ENCODE measurements around the gene LCN15. TPM values are rescaled to one million over a fixed set of nuclear protein-coding genes. Genes with fewer than 3 reads are reported as not detected.

LCN15 gene
- total and polyA plus RNA-seq, 2 of the 13 experiments (the other 11 are each of a cell fraction or from before 2014, with no cell fraction given): 1.3 to 53.7 TPM

GRCh38 chr9:136791516-136792276 is 27.4 kb upstream of the LCN15 start (continued):
- 0 out of 2 replicates have a peak, but pooled peaks have one; percentile 55 for TF ChIP-seq HNF1B (CRISPR knock-in tag; IDR thresholded peaks at IDR 0.05)
- TF ChIP-seq REL (CRISPR knock-in tag; conservative IDR thresholded peaks at IDR 0.05): 0 out of 2 replicates have a peak, but pooled peaks have one; percentile 17
- no peak for TF ChIP-seq ZHX2 (IDR thresholded peaks at IDR 0.05; ENCODE audit: low read depth)
- TF ChIP-seq ZHX2 (CRISPR knock-in tag; IDR thresholded peaks at IDR 0.05; ENCODE audit: borderline replicate concordance): no peak
- no peak for TF ChIP-seq ZNF792 (CRISPR knock-in tag; IDR thresholded peaks at IDR 0.05)
- peak; percentile 59 for TF ChIP-seq AKAP8 (CRISPR knock-in tag; IDR thresholded peaks at IDR 0.05)
- TF ChIP-seq ZNF263 (CRISPR knock-in tag; IDR thresholded peaks at IDR 0.05): no peak
- TF ChIP-seq ZC3H4 (CRISPR knock-in tag; IDR thresholded peaks at IDR 0.05; ENCODE audit: borderline replicate concordance): no peak
- no peak for TF ChIP-seq DMTF1 (CRISPR knock-in tag; IDR thresholded peaks at IDR 0.05)
- TF ChIP-seq SUZ12 (IDR thresholded peaks at IDR 0.05; ENCODE audit: low read depth, low read length): no peak
- no peak for TF ChIP-seq SNAI1 (CRISPR knock-in tag; IDR thresholded peaks at IDR 0.05; ENCODE audit: borderline replicate concordance)
- no peak for TF ChIP-seq CREB3 (CRISPR knock-in tag; IDR thresholded peaks at IDR 0.05)
- no peak for TF ChIP-seq SYNCRIP (IDR thresholded peaks at IDR 0.05; ENCODE audit: insufficient read depth, low read depth, low read length)
- TF ChIP-seq TCF7 (IDR thresholded peaks at IDR 0.05; ENCODE audit: low read depth): no peak
- TF ChIP-seq SMC3 (IDR thresholded peaks at IDR 0.05; ENCODE audit: low read length): no peak
- no peak for TF ChIP-seq ADNP (CRISPR knock-in tag; IDR thresholded peaks at IDR 0.05)
- TF ChIP-seq ZNF616 (CRISPR knock-in tag; IDR thresholded peaks at IDR 0.05; ENCODE audit: low read depth): peak; percentile 53; the same call in 1 of the 2 replicates
- no peak for TF ChIP-seq SMARCC2 (IDR thresholded peaks at IDR 0.05)
- TF ChIP-seq KDM4B (CRISPR knock-in tag; IDR thresholded peaks at IDR 0.05): 0 out of 2 replicates have a peak, but pooled peaks have one; percentile 6
- 0 out of 2 replicates have a peak, but pooled peaks have one; percentile 0 for TF ChIP-seq ZNF33B (CRISPR knock-in tag; IDR thresholded peaks at IDR 0.05)
